ENCODE data around the gene ADCY1.

ADCY1 gene

DNA sequence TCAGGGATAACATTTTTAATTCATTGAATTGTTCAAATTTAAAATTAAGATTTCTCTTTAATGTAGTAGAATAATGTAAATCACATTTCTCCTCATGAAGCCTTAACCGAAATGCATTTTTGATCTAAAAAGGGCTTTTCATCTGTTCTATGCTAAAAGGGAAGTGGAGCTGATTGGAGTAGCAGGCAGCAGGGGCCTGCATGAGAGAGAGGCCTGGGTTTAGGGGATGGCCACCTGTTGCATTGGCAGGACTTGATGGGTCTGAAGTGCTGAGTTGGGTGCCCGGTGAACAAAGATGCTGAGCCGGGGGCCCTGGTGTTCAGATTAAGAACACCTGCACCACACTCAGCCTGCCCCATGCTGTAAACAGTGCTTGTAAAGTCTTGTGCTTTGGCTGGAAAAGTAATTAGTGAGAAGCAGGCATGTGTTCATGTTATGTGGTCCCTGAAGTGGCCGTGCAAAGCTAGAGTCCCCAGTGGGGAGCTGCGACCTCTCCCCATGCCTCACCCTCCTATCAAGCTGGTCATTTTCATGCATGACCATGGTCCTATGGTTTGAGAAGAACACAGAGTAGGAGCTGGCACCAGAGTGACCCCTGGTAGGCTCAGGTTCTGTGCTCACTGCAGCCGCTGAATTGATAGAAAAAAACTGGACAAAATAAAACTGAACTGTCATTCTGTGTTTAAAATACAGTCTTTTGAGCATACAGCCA, 124.3 kb downstream of the ADCY1 start:
- no peak for DNase-seq

DNA sequence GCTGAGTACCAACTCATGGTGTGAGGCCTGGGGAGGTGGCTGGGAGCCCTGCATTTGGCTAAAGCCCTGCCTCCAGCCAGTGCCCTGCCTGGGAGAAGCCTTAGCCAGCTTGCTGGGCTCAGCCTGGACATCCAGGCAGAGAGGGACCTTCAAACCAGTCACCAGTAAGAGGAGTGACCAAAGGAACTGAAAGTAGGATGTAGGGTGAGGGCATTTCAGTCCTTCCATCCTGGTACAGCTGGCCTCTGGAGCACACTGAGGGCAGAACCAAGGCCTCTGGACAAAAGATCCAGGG, 124.8 kb downstream of the ADCY1 start:
- no peak for DNase-seq

DNA sequence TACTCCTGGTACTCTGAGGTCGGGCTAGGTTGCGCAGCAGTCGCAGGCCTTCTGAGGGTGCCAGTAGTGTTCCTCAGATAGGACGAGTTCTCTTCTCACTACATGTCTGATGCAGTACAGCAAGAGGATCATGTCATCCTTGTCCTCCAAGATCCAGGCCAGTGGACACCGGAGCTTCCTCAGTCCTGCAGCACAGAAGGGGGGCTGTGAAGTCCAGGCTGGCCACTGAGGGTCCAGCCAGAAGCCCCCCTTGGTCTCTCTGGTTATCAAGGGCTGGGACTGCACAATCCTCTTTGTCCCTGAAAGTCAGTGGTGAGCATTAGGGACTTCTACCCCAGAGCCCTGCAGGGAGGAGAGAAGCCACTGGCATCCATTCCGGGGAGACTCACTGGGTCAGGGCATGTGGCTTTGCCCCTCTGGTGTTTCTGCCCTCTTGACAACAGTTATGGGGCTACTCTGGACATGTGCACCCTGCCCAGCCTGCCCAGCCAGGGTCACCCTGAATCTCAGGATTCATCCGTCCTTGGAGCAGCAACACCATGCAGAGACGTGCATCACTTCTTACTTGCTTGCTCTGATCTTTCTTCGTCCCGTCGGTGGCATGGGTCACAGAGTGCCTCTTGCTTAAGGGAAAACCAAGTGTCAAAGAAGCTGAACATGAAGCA, 125.7 kb downstream of the ADCY1 start:
- DNase-seq: no peak

DNA sequence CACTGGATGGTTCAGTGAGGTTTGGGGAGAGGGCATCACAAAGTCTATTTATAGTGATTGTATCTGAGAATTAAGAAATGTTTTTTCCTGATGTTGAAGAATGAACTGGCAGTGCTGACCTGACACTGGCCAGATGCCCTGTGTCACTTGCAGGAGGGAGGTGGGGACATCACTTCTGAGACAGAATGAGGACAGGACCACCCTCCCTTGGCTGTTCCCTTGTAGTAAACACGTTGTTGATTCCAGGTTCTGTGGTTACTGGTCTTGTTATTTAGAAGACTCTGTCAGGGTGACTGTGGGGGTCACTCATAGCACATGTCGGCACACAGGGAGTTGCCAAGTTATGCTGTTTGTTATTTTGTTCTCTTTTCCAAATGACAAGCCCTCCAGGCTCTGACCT, 126.4 kb downstream of the ADCY1 start:
- no peak for DNase-seq

DNA sequence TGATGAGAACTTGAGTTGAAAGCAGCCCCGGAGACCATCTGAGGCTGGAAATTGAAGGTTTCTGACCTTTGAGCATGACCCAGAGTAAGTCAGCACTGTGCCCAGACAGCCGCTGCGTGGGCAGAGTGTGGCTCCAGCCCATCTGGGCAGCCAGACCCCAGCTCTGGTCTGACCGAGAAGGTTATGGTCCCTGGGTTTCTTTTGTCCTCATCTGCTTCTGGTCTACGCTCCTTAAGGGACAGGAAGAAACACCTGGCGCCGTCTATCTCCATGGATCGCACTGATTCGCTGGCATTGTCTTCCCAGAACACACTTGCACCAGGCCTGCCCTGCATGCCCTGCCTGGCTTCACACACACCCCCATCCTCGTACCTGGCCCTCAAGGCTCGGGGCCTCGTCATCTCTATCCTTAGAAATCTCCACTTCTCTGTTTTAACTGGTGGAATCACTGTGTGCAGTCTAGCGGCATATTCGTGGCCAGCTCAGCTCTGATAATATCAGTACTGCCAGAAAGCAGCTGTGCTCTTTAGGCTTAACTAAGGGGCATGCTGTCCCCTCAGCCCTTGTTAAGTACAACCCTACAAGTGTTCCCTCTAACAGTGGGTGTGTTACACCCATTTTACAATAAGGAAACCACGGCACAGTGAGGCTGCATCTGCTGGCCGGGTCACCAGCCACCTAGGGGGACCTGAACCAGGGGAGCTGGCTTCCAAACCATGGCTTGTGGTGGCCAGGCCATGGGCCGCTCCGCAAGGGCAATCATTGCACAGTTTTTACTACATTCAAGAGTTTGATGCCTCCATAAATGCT, 127.7 kb downstream of the ADCY1 start:
- DNase-seq: no peak

DNA sequence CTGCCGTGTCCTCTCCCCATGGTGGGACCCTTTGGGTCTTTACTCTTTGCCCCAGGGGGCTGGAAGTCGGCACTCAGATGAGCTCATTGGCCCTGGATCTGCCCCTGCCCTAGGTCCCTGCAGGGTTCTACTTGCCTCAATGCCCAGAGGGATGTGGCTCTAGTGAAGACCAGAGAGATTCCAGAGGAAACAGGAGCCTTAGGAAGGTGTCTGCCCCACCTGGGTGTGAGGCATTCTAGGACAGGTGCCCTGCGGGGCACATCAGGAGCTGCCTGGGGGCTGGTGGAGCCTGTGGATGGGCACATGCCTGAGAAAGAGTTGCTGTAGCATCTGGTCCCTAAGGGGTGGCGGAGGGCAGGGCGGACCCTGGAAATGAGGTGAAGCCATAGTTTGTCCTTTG, 128.6 kb downstream of the ADCY1 start:
- DNase-seq: no peak

DNA sequence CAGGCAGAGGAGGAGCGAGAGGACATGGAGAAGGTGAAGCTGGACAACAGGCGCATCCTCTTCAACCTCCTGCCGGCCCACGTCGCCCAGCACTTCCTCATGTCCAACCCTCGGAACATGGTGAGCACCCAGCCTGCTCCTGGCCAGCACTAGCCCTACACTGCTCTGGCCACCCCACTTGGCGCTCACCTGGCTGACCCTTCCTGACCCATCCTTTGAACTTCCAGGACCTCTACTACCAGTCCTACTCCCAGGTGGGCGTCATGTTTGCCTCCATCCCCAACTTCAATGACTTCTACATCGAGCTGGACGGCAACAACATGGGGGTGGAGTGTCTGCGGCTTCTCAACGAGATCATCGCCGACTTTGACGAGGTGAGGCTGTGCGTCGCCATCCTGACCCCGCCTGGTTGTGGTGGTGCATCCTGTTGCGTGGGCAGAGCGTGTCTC, 129.2 kb downstream of the ADCY1 start:
- DNase-seq: no peak

DNA sequence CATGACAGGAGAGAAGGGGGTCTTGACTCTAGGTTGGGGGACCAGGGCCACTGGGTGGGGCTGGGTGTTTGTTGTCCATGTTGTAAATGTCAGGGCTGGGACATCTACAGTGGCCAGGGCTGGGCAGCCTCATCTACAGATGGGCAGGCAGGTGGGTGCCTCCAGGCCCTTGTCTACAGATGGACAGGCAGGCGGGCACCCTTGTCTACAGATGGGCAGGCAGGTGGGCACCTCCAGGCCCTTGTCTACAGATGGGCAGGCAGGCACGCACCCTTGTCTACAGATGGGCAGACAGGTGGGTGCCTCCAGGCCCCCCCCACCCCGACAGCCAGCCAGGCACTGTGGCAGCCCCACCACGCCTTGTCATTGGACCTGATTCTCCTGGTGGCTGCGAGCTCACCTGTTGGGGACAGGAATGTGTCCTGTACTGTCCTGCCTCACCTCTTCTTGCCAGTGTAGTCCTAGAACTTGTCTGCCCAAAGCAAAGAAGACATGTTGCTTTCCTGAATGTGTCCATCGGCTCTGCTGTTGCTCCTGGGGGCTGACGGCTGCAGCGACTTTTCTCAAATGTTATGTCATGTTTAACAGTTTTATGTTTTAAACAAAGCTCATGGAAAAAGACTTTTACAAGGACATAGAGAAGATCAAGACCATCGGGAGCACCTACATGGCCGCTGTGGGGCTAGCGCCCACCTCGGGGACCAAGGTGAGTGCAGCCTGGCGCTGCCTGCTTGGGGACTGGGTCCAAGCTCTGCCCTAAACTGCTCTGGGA, 129.9 kb downstream of the ADCY1 start:
- DNase-seq: no peak

DNA sequence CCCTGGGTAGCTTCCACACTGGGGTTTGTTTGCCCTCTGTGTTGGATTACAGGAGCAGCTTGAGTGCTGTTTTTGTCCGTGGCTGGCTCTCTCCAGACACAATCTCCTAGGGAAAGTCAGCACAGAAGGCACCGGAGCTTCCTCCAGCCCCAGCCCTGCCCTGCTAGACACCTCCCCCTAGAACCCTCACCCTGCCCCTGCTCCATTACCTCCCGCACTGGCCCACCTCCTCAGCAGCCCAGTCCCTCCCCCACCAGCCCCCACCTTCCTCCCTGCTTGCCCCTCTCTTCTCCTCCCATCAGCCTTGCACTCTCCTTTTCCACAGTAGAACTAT, 130.5 kb downstream of the ADCY1 start:
- no peak for DNase-seq

DNA sequence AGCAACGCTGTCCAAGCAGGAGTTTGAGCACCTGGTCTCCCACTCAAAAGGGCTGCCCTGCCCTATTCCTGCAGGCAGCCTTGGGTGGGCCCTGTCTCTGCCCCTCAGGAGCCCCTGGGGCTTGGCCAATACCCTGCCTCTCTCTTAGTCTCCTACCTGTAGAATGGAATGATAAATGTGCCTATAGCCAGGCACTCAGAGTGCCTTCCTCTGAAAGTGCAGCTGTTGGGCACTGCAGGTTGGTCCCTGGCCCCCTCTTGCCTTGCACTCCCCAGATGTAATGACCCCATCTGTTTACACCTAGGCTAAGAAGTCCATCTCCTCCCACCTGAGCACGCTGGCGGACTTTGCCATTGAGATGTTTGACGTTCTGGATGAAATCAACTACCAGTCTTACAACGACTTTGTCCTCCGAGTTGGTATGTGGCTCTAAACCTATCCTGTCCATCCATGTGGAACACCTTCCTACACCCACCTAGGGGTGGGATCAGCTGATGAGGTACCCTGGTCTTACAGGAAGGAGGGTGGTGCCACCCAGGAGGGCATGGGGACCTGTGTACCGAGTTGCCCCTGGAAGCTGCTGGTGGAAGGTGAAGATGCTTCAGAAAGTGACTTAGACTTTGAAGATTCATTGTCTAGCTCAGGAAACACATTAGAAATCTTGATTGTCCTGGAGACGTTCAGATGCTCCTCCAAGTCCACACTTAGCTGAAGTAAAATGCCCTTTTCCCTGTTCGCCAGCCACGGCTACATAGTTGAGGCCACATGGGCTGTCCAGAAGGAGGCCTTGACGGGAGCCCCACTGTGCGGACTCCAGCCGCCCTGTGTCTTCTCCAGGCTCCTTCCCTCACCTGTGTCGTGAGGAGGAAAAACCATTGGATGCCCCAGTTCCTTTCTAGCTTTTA, 134.1 kb downstream of the ADCY1 start:
- DNase-seq: no peak

DNA sequence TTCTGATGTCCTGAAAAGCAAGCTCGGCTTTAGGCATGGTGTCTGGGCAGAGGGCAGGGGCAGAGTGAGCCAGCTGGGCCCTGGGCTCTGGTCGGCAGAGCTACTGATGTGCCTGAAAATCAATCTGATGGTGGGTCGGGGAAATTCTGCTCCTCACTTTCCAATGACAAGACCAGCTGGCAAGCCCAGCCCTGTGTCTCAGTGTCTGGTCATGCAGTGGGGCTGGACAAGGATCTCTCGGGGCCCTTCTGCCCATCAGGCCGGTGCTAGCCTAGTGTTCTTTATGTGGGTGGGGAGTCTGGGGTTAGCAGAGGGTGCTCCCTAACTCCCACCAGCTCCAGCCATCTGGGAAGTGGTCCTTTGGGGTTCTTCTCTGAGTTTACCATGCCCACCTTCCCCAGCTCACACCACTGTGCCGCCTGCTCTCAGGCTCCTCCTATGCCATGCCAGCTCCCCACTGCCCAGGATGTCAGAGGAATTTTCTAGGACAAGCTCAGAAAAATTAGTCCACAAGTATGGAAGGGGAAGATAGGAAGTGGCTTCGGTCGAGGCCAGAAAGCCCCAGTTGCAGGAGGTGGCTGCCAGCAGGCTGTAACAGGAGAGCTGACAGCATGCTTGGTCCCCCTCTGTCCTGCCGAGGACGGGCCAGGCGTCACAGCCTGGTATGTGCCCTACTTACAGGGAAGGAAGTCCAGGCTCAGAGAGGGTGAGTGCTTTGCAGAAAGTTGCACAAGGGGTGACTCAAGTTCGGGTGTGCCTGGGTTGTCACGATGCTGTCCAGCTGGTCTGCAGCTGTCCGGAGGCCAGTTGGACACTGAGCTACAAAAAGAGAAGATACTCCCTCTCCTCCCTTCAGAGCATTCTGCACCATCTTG, 135.2 kb downstream of the ADCY1 start:
- no peak for DNase-seq

DNA sequence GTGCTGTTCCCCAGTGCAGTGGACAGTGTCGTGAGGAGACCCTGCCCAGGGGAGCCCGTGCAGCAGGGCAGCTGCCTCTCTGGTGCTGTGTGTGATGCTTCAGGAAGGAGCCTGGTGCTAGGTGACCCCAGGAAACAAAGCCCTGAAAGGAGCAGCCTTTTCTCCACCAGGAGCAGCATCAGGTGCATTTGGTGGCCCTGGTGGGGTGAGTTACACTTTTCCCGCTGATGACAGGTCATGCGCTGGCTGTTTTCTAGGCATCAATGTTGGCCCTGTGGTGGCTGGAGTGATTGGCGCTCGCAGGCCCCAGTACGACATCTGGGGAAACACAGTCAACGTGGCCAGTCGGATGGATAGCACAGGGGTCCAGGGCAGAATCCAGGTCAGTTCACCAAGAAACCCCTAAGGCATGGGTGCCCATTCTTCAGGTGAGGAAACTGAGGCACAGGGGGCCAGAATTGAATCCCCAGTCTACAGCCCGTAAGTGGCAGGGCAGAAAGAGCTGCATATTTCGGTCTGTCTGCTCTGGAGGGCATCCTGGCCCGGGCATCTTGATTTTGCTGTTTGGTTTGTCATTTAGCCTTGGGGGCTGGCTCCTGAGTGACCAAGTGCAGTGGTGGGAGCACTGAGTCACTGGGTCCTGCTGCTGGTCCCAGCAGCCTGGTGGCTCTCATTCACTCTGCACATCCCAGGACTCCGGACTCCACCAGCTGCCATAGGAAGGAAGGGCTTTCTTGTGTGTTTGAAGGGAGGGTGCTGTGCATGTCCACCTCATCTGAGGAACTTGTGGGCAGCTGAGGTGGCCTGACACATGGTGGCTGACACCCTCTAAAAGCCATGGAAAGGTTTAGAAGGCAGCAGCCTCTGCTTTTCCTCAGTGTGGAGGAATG, 136.3 kb downstream of the ADCY1 start:
- no peak for DNase-seq

DNA sequence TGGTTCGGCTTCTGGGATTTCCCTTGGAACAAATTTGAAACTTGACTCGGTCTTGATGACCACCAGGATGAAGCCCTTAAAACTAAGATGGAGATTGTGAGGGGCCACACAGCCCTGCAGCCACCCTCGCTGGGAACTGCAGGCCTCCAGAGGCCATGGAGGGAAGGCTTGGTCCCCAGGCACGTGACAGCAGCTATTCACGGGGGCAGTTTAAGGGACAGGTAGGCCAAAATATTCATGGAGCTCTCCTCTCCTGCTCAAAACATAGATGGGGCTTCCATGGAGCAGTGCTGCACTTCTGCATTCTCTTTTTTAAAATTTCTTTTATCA, 137.0 kb downstream of the ADCY1 start:
- no peak for DNase-seq

DNA sequence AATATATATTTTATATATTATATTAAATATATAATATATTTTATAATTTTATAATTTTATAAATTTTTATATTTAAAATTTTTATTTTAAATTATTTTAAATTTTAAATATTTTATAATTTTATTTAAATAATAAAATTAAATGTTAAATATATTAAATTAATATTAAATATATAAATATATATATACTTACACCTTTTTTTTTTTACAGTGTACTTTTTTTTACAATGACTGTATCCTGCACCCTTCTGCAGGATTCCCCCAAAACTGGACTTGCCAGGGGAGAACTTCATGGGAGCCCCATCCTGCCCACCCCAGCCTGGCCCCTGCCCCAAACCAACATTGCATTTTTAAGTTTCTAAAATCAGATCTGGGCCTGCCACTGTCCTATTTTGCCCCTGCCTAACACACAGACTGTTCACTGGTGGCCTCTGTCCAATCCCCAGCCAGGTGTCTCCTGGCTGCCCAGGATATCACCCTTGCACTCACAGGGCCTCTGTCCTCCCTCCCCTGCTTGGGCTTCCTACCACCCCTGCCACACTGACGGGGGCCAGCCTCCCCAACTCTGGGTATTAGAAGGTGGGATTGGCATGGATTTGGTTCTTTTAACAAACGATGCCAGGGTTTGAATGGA, 138.0 kb downstream of the ADCY1 start:
- DNase-seq: no peak

DNA sequence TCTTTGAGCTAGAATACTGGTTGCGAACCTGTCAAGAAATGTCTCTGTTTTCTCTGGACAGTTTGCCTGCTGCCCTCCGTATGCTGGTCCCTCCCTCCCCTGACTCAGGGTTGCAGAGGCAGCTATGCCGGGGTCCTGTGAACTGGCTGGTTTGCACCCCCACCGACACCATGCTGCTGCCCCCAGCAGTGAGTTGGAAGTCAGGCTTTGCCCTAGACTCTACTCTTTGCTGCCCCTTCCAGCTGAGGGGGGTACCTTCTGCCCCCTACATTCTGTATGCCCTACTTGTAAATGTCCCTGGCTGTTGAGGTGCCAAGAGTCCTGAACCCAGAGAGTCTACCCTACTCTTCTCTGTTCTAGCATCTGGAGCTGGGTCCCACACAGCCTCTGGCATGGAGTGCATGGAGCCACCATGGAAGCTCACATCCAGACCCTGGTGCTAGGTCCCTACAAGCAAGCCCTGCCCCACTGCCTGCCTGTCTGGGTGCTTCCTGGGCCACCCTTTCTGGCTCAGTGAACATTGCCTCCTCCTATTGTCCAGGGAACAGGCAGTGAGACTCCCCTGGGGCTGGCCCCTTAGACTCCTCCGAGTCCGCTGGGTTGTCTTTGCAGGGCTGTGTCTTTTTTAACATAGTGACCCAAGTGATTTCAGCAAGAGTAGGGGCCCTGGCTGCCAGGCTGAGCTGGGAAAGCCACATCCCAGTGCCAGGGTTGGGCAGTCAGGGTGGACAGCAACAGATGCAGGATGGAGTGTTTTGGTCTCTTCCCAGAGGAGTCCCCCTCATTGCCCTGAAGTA, 138.9 kb downstream of the ADCY1 start:
- DNase-seq: no peak

DNA sequence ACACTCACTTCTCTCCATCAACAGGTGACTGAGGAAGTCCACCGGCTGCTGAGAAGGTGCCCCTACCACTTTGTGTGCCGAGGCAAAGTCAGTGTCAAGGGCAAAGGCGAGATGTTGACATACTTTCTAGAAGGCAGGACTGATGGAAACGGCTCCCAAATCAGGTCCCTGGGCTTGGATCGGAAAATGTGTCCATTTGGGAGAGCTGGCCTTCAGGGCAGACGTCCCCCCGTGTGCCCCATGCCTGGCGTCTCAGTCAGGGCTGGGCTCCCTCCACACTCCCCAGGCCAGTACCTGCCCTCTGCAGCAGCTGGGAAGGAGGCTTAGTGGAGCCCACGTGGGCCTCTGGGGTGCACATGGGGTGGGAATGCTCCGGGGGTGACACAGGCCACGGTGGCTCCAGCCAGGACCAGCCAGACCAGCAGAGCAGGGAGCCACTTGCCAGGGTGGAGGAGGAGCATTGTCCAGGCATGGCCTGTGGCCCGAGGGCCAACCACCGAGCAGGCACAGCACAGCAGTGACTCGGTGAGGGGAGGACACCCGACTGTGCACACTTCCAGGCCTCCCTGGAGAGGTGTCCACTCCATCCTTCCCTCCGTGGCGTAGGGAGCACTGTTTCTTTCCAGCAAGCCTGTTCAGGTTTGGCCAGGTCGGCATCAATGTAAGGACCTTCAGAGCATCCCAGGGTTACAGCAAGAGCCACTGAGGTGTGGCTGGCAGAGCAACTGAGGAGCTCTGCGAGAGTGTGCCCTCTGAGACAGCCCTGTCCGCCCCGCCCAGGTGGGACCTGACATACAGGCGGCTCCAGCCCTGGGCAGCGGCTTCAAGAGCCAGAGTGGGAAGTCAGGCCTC, 139.7 kb downstream of the ADCY1 start:
- no peak for DNase-seq

DNA sequence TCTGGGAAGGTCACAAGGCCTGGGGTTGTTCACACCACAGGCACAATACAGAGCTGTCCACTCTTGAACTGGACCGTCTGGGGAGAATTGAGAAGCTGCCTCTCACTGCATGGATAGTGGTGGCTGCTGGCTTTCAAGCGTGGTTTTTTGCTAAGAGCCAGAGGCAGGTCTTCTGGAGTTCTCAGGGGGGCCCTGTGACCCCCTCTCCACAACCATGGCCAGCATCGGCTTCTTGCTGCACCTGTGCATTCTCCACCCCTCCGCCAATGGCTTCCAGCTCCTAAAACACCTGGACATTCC, 140.3 kb downstream of the ADCY1 start:
- no peak for DNase-seq
